ENCODE data around the gene KLF7.

KLF7 gene

GRCh38 chr2:207163756-207164005, 2.1 kb downstream of the KLF7 start:
- TF ChIP-seq JUND (IDR thresholded peaks at IDR 0.05; ENCODE audit: low read depth): 0 out of 2 replicates have a peak, but pooled peaks have one; percentile 1
- in situ Hi-C loops (cut with HindIII; ENCODE audit: low pct_unique_long_range_greater_than_20kb, low sequenced_read_pairs): no loop called here
- no peak for DNase-seq (ENCODE audit: low read depth in 1 of 2, low spot score in 1 of 2)

- in situ Hi-C loops (cut with HindIII; ENCODE audit: low pct_unique_long_range_greater_than_20kb, low sequenced_read_pairs): no loop called here
- TF ChIP-seq JUND (IDR thresholded peaks at IDR 0.05; ENCODE audit: low read depth): peak; percentile 45; the same call in 1 of the 2 replicates
- peak in 1 of 2 experiments; percentile 72 for DNase-seq (ENCODE audit: low read depth in 1 of 2, low spot score in 1 of 2)
These were observed 2.5 kb downstream of the KLF7 start for GRCh38 chr2:207163053-207163755.

GRCh38 chr2:207162316-207162715, 3.4 kb downstream of the KLF7 start:
- DNase-seq (ENCODE audit: low read depth in 1 of 2, low spot score in 1 of 2): no peak
- in situ Hi-C loops (cut with HindIII; ENCODE audit: low pct_unique_long_range_greater_than_20kb, low sequenced_read_pairs): no loop called here
- no peak for TF ChIP-seq JUND (IDR thresholded peaks at IDR 0.05; ENCODE audit: low read depth)

- no peak for TF ChIP-seq JUND (IDR thresholded peaks at IDR 0.05; ENCODE audit: low read depth)
- in situ Hi-C loops (cut with HindIII; ENCODE audit: low pct_unique_long_range_greater_than_20kb, low sequenced_read_pairs): no loop called here
- DNase-seq (ENCODE audit: low read depth in 1 of 2, low spot score in 1 of 2): no peak
These were observed 4.3 kb downstream of the KLF7 start for GRCh38 chr2:207161247-207162123.

GRCh38 chr2:207160115-207160514, 5.6 kb downstream of the KLF7 start:
- TF ChIP-seq JUND (IDR thresholded peaks at IDR 0.05; ENCODE audit: low read depth): no peak
- DNase-seq (ENCODE audit: low read depth in 1 of 2, low spot score in 1 of 2): no peak
- in situ Hi-C loops (cut with HindIII; ENCODE audit: low pct_unique_long_range_greater_than_20kb, low sequenced_read_pairs): no loop called here

- DNase-seq (ENCODE audit: low read depth in 1 of 2, low spot score in 1 of 2): no peak
- TF ChIP-seq JUND (IDR thresholded peaks at IDR 0.05; ENCODE audit: low read depth): no peak
- in situ Hi-C loops (cut with HindIII; ENCODE audit: low pct_unique_long_range_greater_than_20kb, low sequenced_read_pairs): no loop called here
These were observed 6.7 kb downstream of the KLF7 start for GRCh38 chr2:207159002-207159401.

GRCh38 chr2:207157731-207158130, 8.0 kb downstream of the KLF7 start:
- no peak for DNase-seq (ENCODE audit: low read depth in 1 of 2, low spot score in 1 of 2)
- TF ChIP-seq JUND (IDR thresholded peaks at IDR 0.05; ENCODE audit: low read depth): no peak
- in situ Hi-C loops (cut with HindIII; ENCODE audit: low pct_unique_long_range_greater_than_20kb, low sequenced_read_pairs): no loop called here

GRCh38 chr2:207157162-207157481, 8.6 kb downstream of the KLF7 start:
- in situ Hi-C loops (cut with HindIII; ENCODE audit: low pct_unique_long_range_greater_than_20kb, low sequenced_read_pairs): no loop called here
- DNase-seq (ENCODE audit: low read depth in 1 of 2, low spot score in 1 of 2): no peak
- TF ChIP-seq JUND (IDR thresholded peaks at IDR 0.05; ENCODE audit: low read depth): no peak

GRCh38 chr2:207156451-207157161, 9.1 kb downstream of the KLF7 start:
- in situ Hi-C loops (cut with HindIII; ENCODE audit: low pct_unique_long_range_greater_than_20kb, low sequenced_read_pairs): no loop called here
- TF ChIP-seq JUND (IDR thresholded peaks at IDR 0.05; ENCODE audit: low read depth): no peak
- DNase-seq (ENCODE audit: low read depth in 1 of 2, low spot score in 1 of 2): no peak

- no peak for TF ChIP-seq JUND (IDR thresholded peaks at IDR 0.05; ENCODE audit: low read depth)
- DNase-seq (ENCODE audit: low read depth in 1 of 2, low spot score in 1 of 2): no peak
- in situ Hi-C loops (cut with HindIII; ENCODE audit: low pct_unique_long_range_greater_than_20kb, low sequenced_read_pairs): no loop called here
These were observed 10.0 kb downstream of the KLF7 start for GRCh38 chr2:207155516-207156444.

GRCh38 chr2:207154556-207155510, 10.9 kb downstream of the KLF7 start:
- in situ Hi-C loops (cut with HindIII; ENCODE audit: low pct_unique_long_range_greater_than_20kb, low sequenced_read_pairs): no loop called here
- no peak for DNase-seq (ENCODE audit: low read depth in 1 of 2, low spot score in 1 of 2)
- TF ChIP-seq JUND (IDR thresholded peaks at IDR 0.05; ENCODE audit: low read depth): no peak
